ENCODE data around the gene GRM3.
"Not testable (repeated sequence)": the region's sequence is repeated elsewhere in the genome, so short reads cannot be mapped to it uniquely, and the experiment has no call there.

Gene GRM3

DNA sequence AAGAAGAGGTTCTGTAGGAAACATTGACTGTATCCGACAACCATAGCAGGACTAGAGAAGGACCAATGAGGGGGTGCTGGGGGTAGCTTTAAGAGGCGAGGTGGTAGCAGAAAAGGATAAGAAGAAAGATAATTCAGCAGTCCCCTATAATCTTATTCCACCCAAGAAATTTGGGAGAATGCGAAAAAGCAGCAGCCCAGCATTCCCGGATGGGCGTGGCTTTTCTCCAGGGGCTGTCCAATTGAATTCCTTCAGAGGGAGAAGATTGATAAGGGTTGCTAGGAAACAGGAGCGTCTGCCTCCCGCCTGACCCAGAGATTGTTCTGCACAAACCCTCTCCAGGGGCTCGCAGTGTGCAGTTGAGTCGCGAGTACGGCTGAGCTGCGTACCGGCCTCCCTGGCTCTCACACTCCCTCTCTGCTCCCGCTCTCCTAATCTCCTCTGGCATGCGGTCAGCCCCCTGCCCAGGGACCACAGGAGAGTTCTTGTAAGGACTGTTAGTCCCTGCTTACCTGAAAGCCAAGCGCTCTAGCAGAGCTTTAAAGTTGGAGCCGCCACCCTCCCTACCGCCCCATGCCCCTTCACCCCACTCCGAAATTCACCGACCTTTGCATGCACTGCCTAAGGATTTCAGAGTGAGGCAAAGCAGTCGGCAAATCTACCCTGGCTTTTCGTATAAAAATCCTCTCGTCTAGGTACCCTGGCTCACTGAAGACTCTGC lies at the start of gene GRM3:
GRM3 (plus strand) TSS at position 349 of the 721 bp plus-strand sequence. CDS start 121,237 bp downstream, outside the sequence.
- peak; percentile 43 for DNase-seq (ENCODE audit: low read depth, low spot score)

DNA sequence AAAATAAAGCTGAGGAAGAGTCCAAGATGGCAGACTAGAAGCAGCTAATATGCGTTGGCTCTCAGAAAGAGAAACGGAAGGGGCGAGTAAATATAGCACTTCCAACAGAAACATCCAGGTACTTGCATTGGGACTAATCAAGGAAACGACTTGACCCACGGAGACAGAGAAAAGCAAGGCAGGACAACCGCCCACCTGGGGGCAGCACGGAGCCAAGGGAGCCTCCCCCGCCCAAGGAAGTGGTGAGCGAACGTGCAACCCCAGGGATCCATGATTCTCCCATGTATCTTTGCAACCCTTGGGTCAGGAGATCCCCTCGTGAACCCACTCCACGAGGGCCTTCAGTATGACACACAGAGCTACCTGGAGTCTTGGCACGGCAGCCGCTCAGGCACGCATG lies 45.4 kb upstream of the GRM3 start:
- DNase-seq (ENCODE audit: low read depth, low spot score) = no peak

DNA sequence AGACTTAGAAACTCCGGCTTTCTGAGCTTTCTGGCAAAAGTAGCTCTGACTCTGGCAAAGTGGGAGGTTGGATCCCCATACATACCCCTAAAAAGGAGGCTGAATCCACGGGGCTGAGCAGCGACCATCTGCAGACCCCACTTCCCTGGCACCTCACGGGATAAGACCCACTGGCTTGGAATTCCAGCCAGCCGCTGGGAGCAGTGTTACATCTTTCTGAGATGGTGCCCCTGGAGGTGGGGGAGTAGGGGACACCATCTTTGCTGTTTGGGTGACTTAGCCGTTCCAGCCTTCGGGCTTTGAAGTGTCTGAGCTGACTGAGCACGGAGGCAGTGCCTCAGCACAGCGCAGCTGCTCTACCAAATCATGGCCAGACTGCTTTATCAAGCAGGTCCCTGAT lies 45.0 kb upstream of the GRM3 start:
- no peak for DNase-seq (ENCODE audit: low read depth, low spot score)

GRCh38 chr7:86600506-86601290 lies 43.0 kb upstream of the GRM3 start:
- peak; percentile 0 for DNase-seq (ENCODE audit: low read depth, low spot score)

GRCh38 chr7:86615711-86616110 lies 28.0 kb upstream of the GRM3 start:
- not testable (repeated sequence) for DNase-seq (ENCODE audit: low read depth, low spot score)

- DNase-seq (ENCODE audit: low read depth, low spot score) = peak; percentile 26
These were observed 844 bp downstream of the GRM3 start for GRCh38 chr7:86644282-86645224.

DNA sequence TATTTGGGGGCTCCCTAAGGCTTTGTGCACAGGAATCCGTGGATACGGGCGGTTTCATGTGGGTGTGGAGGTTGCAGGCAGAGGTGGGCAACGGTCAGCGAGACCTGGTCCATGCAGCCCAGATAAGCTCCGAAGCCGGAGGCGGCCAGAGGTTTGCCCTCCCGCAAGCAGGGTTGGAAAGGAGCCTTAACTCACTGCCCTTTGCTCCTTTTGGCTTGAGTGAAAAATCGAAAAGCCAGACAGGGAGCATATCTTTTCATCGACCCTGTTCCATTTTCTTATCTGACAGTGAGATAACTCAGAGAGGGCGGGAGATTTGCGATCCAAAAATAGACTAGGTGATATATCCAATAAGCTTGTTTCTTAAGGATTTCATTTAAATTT lies 1.5 kb downstream of the GRM3 start:
- DNase-seq (ENCODE audit: low read depth, low spot score) = no peak

- no peak for DNase-seq (ENCODE audit: low read depth, low spot score)
These were observed 2.1 kb downstream of the GRM3 start for GRCh38 chr7:86645676-86646276.

GRCh38 chr7:86647385-86648094 lies 3.8 kb downstream of the GRM3 start:
- no peak for DNase-seq (ENCODE audit: low read depth, low spot score)

GRCh38 chr7:86648169-86648568 lies 4.5 kb downstream of the GRM3 start:
- DNase-seq (ENCODE audit: low read depth, low spot score) = no peak

DNA sequence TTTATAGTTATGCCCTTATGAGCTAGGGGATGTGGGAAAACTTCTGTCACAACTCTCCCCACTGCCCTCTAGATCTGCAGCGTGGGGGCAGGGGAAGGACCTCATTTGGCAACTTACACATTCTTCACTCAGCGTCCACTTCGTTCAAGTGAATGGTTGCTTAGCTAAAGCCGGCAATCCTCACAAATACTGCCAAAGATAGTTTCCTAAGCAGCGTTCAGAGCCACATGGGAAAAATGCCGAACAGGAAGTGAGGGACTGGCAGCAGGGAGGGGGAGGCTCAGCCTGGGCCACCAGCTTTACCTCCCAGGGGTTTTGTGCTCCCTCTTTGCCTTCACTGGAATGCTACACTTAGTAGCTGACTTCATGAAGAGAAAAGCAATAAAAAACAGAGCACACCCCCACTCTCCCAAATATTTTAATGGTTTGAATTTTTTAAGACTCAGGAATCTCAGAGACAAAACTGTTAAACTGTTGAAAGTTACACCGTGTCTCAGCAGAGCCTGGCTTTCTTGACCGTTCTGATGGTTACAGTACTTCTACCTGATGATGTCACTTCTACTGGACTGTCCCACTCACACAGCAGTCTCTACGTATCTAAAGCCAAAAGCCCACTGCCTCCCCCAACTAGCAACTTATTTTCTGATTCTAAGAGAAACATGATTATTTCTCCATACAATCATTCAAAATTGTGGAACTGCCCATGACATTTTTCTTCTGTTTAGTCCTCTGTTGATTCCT lies 10.4 kb downstream of the GRM3 start:
- DNase-seq (ENCODE audit: low read depth, low spot score) = peak; percentile 51

DNA sequence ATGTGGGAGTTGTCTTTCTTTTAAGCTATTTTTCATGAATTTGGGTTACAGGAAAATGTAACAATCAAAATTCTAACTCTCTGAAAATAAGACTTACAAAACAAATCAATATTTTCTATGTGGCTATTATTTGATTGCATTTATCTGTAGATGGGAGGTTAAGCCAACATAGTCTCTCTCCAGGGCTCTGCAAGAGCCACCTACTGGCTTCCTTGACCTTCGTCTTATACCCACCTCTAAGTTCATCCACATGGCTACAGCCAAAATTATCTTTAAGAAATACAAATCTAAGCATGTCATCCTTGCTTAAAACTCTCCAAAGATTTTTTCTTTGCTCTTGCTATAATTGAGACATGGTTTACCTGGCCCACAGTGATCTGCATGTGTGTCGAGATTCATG lies 14.2 kb downstream of the GRM3 start:
- no peak for DNase-seq (ENCODE audit: low read depth, low spot score)

GRCh38 chr7:86660950-86661462 lies 17.3 kb downstream of the GRM3 start:
- no peak for DNase-seq (ENCODE audit: low read depth, low spot score)

DNA sequence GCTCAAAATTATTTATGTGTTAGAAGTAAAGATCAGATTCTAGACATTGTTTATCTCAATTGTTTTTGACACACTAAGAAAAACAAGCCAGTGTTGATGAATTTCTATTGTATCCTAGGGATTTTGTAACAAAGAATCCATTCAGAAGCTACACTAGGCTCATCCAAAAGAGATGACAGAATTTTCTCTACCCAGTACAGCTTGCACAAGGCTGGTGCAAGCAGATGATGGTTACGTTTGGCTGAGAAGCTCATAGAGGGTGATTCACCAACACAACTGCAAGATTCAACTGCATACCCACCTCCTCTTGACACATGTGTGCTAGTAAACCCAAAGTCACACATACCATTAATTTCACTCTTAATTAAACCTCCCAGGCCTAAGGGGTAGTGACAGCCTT lies 20.8 kb downstream of the GRM3 start:
- no peak for DNase-seq (ENCODE audit: low read depth, low spot score)

DNA sequence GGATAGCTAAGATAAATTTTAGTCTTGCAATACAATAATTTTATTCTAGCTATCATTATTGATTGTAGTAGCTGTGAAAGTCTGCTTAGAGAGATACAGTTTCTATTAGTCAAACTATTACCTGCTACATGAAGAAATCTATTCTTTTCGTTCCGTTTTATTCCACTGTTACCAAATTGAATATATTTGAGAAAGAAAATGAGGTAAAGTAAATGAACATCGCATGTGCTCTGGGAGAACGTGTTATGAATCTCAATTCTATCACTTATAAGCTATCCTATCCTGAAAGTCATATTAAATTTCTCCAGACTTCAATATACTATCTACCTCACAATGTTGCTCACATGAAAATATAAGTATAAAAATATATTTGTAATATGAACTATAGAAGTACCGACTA lies 21.3 kb downstream of the GRM3 start:
- DNase-seq (ENCODE audit: low read depth, low spot score) = no peak

DNA sequence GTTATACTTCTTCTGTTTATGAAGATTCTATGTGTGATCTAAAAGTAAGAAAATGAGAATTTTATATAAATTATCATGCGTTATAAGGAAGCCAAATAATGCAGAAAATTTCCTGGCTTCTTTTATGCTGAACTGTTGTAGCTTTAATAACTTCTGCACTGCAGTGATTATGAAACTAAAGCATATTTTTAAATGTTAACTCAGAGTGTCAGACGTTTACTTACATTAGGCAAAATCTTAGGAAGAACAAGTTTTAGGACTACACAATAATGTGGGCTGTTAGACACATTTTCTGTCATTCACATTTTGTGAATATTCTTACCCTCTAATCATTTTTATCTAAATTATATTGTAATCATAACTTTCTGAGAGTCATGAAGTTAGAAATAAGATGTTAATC lies 22.0 kb downstream of the GRM3 start:
- DNase-seq (ENCODE audit: low read depth, low spot score) = no peak

DNA sequence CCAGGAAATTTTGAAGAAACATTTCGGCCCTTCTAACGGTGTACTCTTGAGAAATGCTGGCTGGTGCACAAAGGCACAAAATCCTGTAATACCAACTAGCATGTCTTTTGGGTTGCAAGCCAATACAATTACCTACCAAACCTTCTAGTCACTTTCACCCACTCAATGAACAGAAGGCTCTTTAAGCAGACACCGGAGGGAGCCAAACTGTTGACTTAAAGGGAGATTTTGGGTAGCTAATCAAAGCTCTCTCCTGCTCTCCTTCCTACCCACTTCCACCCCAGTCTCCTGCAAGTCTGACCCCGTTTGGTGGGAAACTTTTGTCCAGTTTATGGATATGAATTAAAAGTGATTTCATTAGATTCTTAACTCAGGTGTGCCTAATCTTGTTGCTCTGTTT lies 24.0 kb downstream of the GRM3 start:
- DNase-seq (ENCODE audit: low read depth, low spot score) = no peak

DNA sequence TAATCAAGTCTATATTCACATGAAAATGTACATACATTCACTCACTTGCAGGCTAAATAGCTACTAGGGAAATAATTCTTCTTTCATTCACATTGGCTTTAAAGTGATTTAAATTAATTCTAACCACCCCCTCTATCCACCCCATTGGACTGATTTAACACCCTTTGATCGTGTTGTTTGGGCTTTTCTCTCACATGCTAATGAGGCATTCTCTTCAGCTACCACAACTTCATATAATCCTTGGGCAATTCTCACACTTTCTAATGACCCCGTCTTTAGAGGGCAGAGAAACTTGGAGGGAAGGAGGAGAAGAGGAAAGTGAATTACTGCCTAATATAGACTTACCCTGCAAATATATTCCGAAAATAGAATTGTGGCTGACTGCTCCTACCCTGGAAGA lies 24.6 kb downstream of the GRM3 start:
- no peak for DNase-seq (ENCODE audit: low read depth, low spot score)

GRCh38 chr7:86687831-86688230 lies 44.1 kb downstream of the GRM3 start:
- no peak for DNase-seq (ENCODE audit: low read depth, low spot score)

GRCh38 chr7:86689363-86689762 lies 45.7 kb downstream of the GRM3 start:
- no peak for DNase-seq (ENCODE audit: low read depth, low spot score)

Data from astrocyte of the hippocampus (primary cell).